ENCODE data around the gene ATOSB. TPM values are rescaled to one million over a fixed set of nuclear protein-coding genes. Genes with fewer than 3 reads are reported as not detected.

Gene ATOSB
- total RNA-seq, 1 experiment from 2014 or later = 10.2 TPM

GRCh38 chr9:35079426-35080341, 36.0 kb downstream of the ATOSB start, which contains the start of gene FANCG:
TSS of gene FANCG (minus strand) at chr9:35079942. CDS start at chr9:35079524, 418 bp downstream.
- Histone ChIP-seq H3K9ac (ENCODE audit: low read length) (peak within 1 kb of the TSS; percentile 92), H3K36me3 (ENCODE audit: control insufficient read depth in 1 of 2, insufficient read depth in 2 of 2, low read length in 2 of 2) (peaks cover 2 to 24% of the 10 kb centered on the region in 2 experiments; a peak in 2 of 4 replicates), H3K27me3 (ENCODE audit: insufficient read depth, low read length) (no peaks in the 10 kb centered on the region), H3K4me1 (ENCODE audit: control insufficient read depth in 1 of 2, insufficient read depth in 2 of 2, low read length in 2 of 2) (peaks cover 12 to 21% of the 10 kb centered on the region in 2 experiments), H3K4me2 (ENCODE audit: low read length) (peak within 1 kb of the TSS; percentile 92), H3K27ac (ENCODE audit: low read depth, low read length) (peak within 1 kb of the TSS; percentile 76), H3K9me3 (ENCODE audit: control insufficient read depth in 1 of 2, insufficient read depth in 1 of 2, low read depth in 1 of 2, low read length in 2 of 2) (no peaks in the 10 kb centered on the region), H3K4me3 (replicated peaks in 1 of 2; ENCODE audit: low read depth in 1 of 2, low read length in 2 of 2) (peak within 1 kb of the TSS; percentile 91 to 94), H2AFZ (ENCODE audit: low read depth, low read length, poor library complexity, severe bottlenecking) (no peak within 1 kb of the TSS), H3K9me2 (ENCODE audit: insufficient read depth) (no peaks in the 10 kb centered on the region), H3K79me2 (ENCODE audit: insufficient read depth, low read length) (peaks cover 35% of the 10 kb centered on the region), H4K20me1 (ENCODE audit: insufficient read depth) (no peaks in the 10 kb centered on the region)
- CTCF ChIA-PET = interaction anchor here (0.6 to 2.4 kb wide), 7 partner anchors 17 to 943 kb away, joined by 3 to 12 read pairs (median 4); partner anchors contain the start of genes ATOSB and PIGO
- ATAC-seq (peak; percentile 91), DNase-seq (ENCODE audit: low read depth, low spot score) (peak; percentile 80)
- no TSS peak for BruUV-seq (replicated peaks)
- RAD21 ChIA-PET (ENCODE audit: low non-redundant PET in 1 of 2, low total read pairs in 2 of 2, uncharacterized antibody in 2 of 2, unreplicated experiment in 2 of 2) = interaction anchor here (0.5 to 1.2 kb wide), 4 partner anchors 9 to 24 kb away, joined by 3 to 5 read pairs (median 3); no protein-coding TSS in a partner anchor
- POLR2A ChIA-PET = interaction anchor here (0.7 to 2.4 kb wide), 8 partner anchors 8 to 576 kb away, joined by 4 to 12 read pairs (median 7); partner anchors contain the start of genes PIGO, STOML2 and VCP
- intact Hi-C loops (cut with micrococcal nuclease) = no loop called here
- TF ChIP-seq POLR2AphosphoS5 (IDR thresholded peaks at IDR 0.05; ENCODE audit: low read depth, low read length) (peak; percentile 79), ZFX (IDR thresholded peaks at IDR 0.05) (peak; percentile 78), ELF1 (IDR thresholded peaks at IDR 0.05; ENCODE audit: borderline replicate concordance, low read depth) (no peak)

GRCh38 chr9:35079041-35079425, 36.6 kb downstream of the ATOSB start:
- Histone ChIP-seq H3K27ac (ENCODE audit: low read depth, low read length) (peak overlapping the region; percentile 76), H3K9me2 (ENCODE audit: insufficient read depth) (no peaks in the 10 kb centered on the region), H4K20me1 (ENCODE audit: insufficient read depth) (no peaks in the 10 kb centered on the region), H3K9ac (ENCODE audit: low read length) (peak overlapping the region; percentile 92), H3K79me2 (ENCODE audit: insufficient read depth, low read length) (peaks cover 35% of the 10 kb centered on the region), H3K4me1 (ENCODE audit: control insufficient read depth in 1 of 2, insufficient read depth in 2 of 2, low read length in 2 of 2) (peaks cover 12 to 21% of the 10 kb centered on the region in 2 experiments), H3K4me3 (replicated peaks in 1 of 2; ENCODE audit: low read depth in 1 of 2, low read length in 2 of 2) (peak overlapping the region; percentile 91 to 94), H3K4me2 (ENCODE audit: low read length) (peak overlapping the region; percentile 92), H2AFZ (ENCODE audit: low read depth, low read length, poor library complexity, severe bottlenecking) (no peak overlapping the region), H3K36me3 (ENCODE audit: control insufficient read depth in 1 of 2, insufficient read depth in 2 of 2, low read length in 2 of 2) (peaks cover 2 to 30% of the 10 kb centered on the region in 2 experiments; a peak in 2 of 4 replicates), H3K27me3 (ENCODE audit: insufficient read depth, low read length) (no peaks in the 10 kb centered on the region), H3K9me3 (ENCODE audit: control insufficient read depth in 1 of 2, insufficient read depth in 1 of 2, low read depth in 1 of 2, low read length in 2 of 2) (no peaks in the 10 kb centered on the region)
- intact Hi-C loops (cut with micrococcal nuclease) = no loop called here
- ChIA-PET POLR2A (interaction anchor here (1.3 to 2.4 kb wide), 4 partner anchors 15 to 85 kb away, joined by 6 to 12 read pairs (median 8); partner anchors contain the start of gene PIGO), CTCF (interaction anchor here (1.4 to 2.4 kb wide), 4 partner anchors 28 to 525 kb away, joined by 3 to 12 read pairs (median 5); partner anchors contain the start of gene ATOSB), RAD21 (ENCODE audit: low non-redundant PET in 1 of 2, low total read pairs in 2 of 2, uncharacterized antibody in 2 of 2, unreplicated experiment in 2 of 2) (interaction anchor here in 1 of 2 experiments (1.2 kb wide), 1 partner anchor 24 kb away, joined by 3 read pairs; no protein-coding TSS in a partner anchor)
- DNase-seq (ENCODE audit: low read depth, low spot score) = no peak
- ATAC-seq = no peak
- TSS peak; percentile 53 for BruUV-seq (replicated peaks)
- TF ChIP-seq TCF7L2 (IDR thresholded peaks at IDR 0.05; ENCODE audit: borderline replicate concordance, extremely low read depth, insufficient read depth, insufficient read length) (no peak), FOSL1 (IDR thresholded peaks at IDR 0.05; ENCODE audit: low read depth) (no peak), ZBTB33 (IDR thresholded peaks at IDR 0.05; ENCODE audit: extremely low read depth, insufficient replicate concordance, low read length) (no peak), RAD21 (IDR thresholded peaks at IDR 0.05; ENCODE audit: low read depth) (no peak), JUND (IDR thresholded peaks at IDR 0.05) (no peak), SIN3A (IDR thresholded peaks at IDR 0.05; ENCODE audit: low read depth) (no peak), EZH2phosphoT487 (IDR thresholded peaks at IDR 0.05; ENCODE audit: borderline replicate concordance) (no peak)
- TF ChIP-seq, protein P1, sequence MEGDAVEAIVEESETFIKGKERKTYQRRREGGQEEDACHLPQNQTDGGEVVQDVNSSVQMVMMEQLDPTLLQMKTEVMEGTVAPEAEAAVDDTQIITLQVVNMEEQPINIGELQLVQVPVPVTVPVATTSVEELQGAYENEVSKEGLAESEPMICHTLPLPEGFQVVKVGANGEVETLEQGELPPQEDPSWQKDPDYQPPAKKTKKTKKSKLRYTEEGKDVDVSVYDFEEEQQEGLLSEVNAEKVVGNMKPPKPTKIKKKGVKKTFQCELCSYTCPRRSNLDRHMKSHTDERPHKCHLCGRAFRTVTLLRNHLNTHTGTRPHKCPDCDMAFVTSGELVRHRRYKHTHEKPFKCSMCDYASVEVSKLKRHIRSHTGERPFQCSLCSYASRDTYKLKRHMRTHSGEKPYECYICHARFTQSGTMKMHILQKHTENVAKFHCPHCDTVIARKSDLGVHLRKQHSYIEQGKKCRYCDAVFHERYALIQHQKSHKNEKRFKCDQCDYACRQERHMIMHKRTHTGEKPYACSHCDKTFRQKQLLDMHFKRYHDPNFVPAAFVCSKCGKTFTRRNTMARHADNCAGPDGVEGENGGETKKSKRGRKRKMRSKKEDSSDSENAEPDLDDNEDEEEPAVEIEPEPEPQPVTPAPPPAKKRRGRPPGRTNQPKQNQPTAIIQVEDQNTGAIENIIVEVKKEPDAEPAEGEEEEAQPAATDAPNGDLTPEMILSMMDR (IDR thresholded peaks at IDR 0.05 in 2 of 3, conservative IDR thresholded peaks at IDR 0.05 in 1 of 3; ENCODE audit: borderline replicate concordance in 1 of 3, insufficient read depth in 1 of 3, low read depth in 2 of 3, low read length in 2 of 3) = no peak

All from HCT116 (cell line).